ENCODE measurements around the gene EIF3D. TPM values are rescaled to one million over a fixed set of nuclear protein-coding genes. Genes with fewer than 3 reads are reported as not detected.

Gene EIF3D
- polyA plus RNA-seq, 3 donors = 102 to 244 (median 122) TPM

DNA sequence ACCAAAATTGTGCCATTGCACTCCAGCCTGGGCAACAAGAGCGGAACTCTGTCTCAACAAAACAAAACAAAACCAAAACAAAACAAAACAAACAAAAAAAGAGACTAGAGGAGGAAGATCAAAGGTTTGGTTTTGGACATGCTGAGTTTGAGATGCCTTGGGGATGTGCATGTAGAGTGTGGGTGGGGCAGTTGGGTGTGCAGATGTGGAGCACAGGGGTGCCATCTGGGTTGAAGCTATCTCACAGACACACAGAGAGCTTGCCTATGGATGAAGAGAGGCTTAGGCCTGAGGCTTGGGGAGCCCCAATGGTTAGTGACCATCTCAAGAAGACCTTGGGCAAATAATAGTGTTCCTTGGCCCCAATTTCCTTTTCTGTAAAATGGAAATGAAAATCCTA is 45.8 kb upstream of the EIF3D start:
- Histone ChIP-seq H2AFZ (ENCODE audit: insufficient read depth, low read depth, low read length, poor library complexity, severe bottlenecking) (no peak overlapping the region), H3K4me1 (ENCODE audit: control insufficient read depth in 1 of 2, insufficient read depth in 2 of 2, low read length in 2 of 2) (no peaks in the 10 kb centered on the region), H3K36me3 (replicated peaks in 1 of 2; ENCODE audit: control insufficient read depth in 1 of 2, insufficient read depth in 2 of 2, low read length in 2 of 2) (no peaks in the 10 kb centered on the region), H3K79me2 (ENCODE audit: insufficient read depth, low read length) (no peaks in the 10 kb centered on the region), H3K4me2 (replicated peaks; ENCODE audit: extremely low read depth, low read length, poor library complexity, severe bottlenecking) (no peak overlapping the region), H3K4me3 (replicated peaks in 1 of 3; ENCODE audit: low read depth in 2 of 3, low read length in 3 of 3) (no peak overlapping the region), H3K9ac (ENCODE audit: insufficient read depth, low read length, poor library complexity, severe bottlenecking) (no peak overlapping the region), H4K20me1 (ENCODE audit: insufficient read depth, low read length) (no peaks in the 10 kb centered on the region), H3K27ac (ENCODE audit: low read depth in 1 of 2, low read length in 2 of 2) (no peak overlapping the region), H3K27me3 (ENCODE audit: control insufficient read depth in 2 of 2, insufficient read depth in 2 of 2, low read length in 2 of 2) (no peaks in the 10 kb centered on the region), H3K9me3 (replicated peaks in 1 of 2; ENCODE audit: control insufficient read depth in 1 of 2, insufficient read depth in 1 of 2, low read length in 2 of 2) (no peaks in the 10 kb centered on the region)
- TF ChIP-seq, protein P1, sequence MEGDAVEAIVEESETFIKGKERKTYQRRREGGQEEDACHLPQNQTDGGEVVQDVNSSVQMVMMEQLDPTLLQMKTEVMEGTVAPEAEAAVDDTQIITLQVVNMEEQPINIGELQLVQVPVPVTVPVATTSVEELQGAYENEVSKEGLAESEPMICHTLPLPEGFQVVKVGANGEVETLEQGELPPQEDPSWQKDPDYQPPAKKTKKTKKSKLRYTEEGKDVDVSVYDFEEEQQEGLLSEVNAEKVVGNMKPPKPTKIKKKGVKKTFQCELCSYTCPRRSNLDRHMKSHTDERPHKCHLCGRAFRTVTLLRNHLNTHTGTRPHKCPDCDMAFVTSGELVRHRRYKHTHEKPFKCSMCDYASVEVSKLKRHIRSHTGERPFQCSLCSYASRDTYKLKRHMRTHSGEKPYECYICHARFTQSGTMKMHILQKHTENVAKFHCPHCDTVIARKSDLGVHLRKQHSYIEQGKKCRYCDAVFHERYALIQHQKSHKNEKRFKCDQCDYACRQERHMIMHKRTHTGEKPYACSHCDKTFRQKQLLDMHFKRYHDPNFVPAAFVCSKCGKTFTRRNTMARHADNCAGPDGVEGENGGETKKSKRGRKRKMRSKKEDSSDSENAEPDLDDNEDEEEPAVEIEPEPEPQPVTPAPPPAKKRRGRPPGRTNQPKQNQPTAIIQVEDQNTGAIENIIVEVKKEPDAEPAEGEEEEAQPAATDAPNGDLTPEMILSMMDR (IDR thresholded peaks at IDR 0.05) = no peak
- Mint-ChIP-seq H3K36me3 (no peaks in the 10 kb centered on the region), H3K27ac (no peak overlapping the region), H3K4me3 (no peak overlapping the region), H3K27me3 (ENCODE audit: low read depth in 3 of 3) (peaks cover 8 to 9% (median 9%) of the 10 kb centered on the region in 3 donors), H3K4me1 (no peaks in the 10 kb centered on the region), H3K9me3 (no peaks in the 10 kb centered on the region)
- intact Hi-C loops (cut with micrococcal nuclease) = no loop called here
- no peak for DNase-seq
- WGBS (ENCODE audit: insufficient coverage) = no CpG with 5 or more reads among the region's 1 CpG

DNA sequence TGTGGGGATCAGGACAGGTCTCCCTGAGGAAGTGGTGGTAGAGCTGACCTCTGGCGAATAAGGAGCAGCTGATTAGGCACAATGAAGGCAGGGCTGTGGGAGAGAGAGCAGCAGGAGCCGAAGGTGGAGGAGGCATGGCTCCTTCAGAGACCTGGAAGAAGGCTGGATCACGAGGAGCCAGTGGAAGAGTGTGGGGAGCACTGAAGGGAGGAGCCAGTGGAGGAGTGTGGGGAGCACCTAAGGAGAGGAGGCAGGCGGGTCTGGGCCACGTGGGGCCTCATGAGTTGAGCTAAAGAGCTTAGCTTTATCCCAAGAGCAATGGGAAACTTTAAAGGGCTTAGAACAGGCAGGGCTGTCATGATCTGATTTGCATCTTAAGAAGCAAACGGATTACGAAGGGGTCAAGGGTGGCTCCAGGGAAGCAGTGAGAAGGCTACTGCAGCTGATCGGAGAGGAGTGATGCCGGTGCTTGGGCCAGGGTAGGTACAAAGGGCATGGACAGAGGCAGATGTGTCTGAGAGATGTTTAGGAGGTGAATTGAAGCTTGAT is 44.9 kb upstream of the EIF3D start:
- intact Hi-C loops (cut with micrococcal nuclease) = no loop called here
- H3K27me3 Mint-ChIP-seq (ENCODE audit: low read depth in 3 of 3) = peaks cover 10 to 12% (median 10%) of the 10 kb centered on the region in 3 donors
- Histone ChIP-seq H3K4me2 (replicated peaks; ENCODE audit: extremely low read depth, low read length, poor library complexity, severe bottlenecking) (no peak overlapping the region), H4K20me1 (ENCODE audit: insufficient read depth, low read length) (no peaks in the 10 kb centered on the region), H3K79me2 (ENCODE audit: insufficient read depth, low read length) (no peaks in the 10 kb centered on the region), H3K9ac (ENCODE audit: insufficient read depth, low read length, poor library complexity, severe bottlenecking) (no peak overlapping the region), H3K4me1 (ENCODE audit: control insufficient read depth in 1 of 2, insufficient read depth in 2 of 2, low read length in 2 of 2) (no peaks in the 10 kb centered on the region), H2AFZ (ENCODE audit: insufficient read depth, low read depth, low read length, poor library complexity, severe bottlenecking) (no peak overlapping the region), H3K27ac (ENCODE audit: low read depth in 1 of 2, low read length in 2 of 2) (no peak overlapping the region), H3K9me3 (replicated peaks in 1 of 2; ENCODE audit: control insufficient read depth in 1 of 2, insufficient read depth in 1 of 2, low read length in 2 of 2) (no peaks in the 10 kb centered on the region), H3K4me3 (replicated peaks in 1 of 3; ENCODE audit: low read depth in 2 of 3, low read length in 3 of 3) (no peak overlapping the region), H3K27me3 (ENCODE audit: control insufficient read depth in 2 of 2, insufficient read depth in 2 of 2, low read length in 2 of 2) (no peaks in the 10 kb centered on the region), H3K36me3 (replicated peaks in 1 of 2; ENCODE audit: control insufficient read depth in 1 of 2, insufficient read depth in 2 of 2, low read length in 2 of 2) (no peaks in the 10 kb centered on the region)
- TF ChIP-seq, protein P1 (IDR thresholded peaks at IDR 0.05) = no peak
- no peak for DNase-seq
- no peak overlapping the region for H3K4me3 Mint-ChIP-seq
- no peaks in the 10 kb centered on the region for H3K4me1 Mint-ChIP-seq
- H3K27ac Mint-ChIP-seq = peak overlapping the region in 1 of 7 donors; percentile 7
- WGBS (ENCODE audit: insufficient coverage) = 93% methylated on average over 8 of the region's 9 CpGs
- no peaks in the 10 kb centered on the region for H3K9me3 Mint-ChIP-seq
- H3K36me3 Mint-ChIP-seq = no peaks in the 10 kb centered on the region

Data from CD14-positive monocyte (primary cell).